Amygdala (tissue), 56 donors: ENCODE results near the gene ARMCX6.
"Not testable (repeated sequence)": the region's sequence is repeated elsewhere in the genome, so short reads cannot be mapped to it uniquely, and the experiment has no call there.

Experiments used
- DNase-seq, 56 donors: peaks; one replicate each; lab custom pipeline; 2025; lab: John Stamatoyannopoulos, UW

ARMCX6 gene

GRCh38 chrX:101617211-101618191 lies at the start of gene ARMCX6:
ARMCX6 (minus strand) TSS chrX:101618000; CDS start chrX:101616620, 1,380 bp downstream.
- DNase-seq, result peak in 54 of 56 donors; percentile 3 to 83 (median 46)

- peak in 52 of 56 donors; percentile 1 to 76 (median 44) for DNase-seq
Observed at GRCh38 chrX:101659601-101660063, 41.8 kb upstream of the ARMCX6 start, which contains the start of gene ARMCX2. ARMCX2 (minus strand) TSS chrX:101659850; CDS start chrX:101657588, 2,262 bp downstream.

- peak in 52 of 56 donors; percentile 2 to 73 (median 41) for DNase-seq
Observed at GRCh38 chrX:101658661-101659491, 41.1 kb upstream of the ARMCX6 start.

- DNase-seq, result no peak
Observed at GRCh38 chrX:101657495-101657894, 39.7 kb upstream of the ARMCX6 start.

GRCh38 chrX:101656817-101657216 lies 39.0 kb upstream of the ARMCX6 start:
- DNase-seq, result no peak

- DNase-seq, result no peak
Observed at GRCh38 chrX:101655534-101655933, 37.7 kb upstream of the ARMCX6 start.

GRCh38 chrX:101647716-101648115 lies 29.9 kb upstream of the ARMCX6 start:
- DNase-seq, result not testable (repeated sequence)

- DNase-seq, result no peak
Observed at GRCh38 chrX:101642093-101642492, 24.3 kb upstream of the ARMCX6 start.

GRCh38 chrX:101639583-101639982 lies 21.8 kb upstream of the ARMCX6 start:
- no peak for DNase-seq

- DNase-seq, result no peak
Observed at GRCh38 chrX:101619364-101619763, 1.6 kb upstream of the ARMCX6 start.

GRCh38 chrX:101605728-101606127 lies 12.1 kb downstream of the ARMCX6 start:
- DNase-seq, result no peak

- no peak for DNase-seq
Observed at GRCh38 chrX:101605146-101605545, 12.7 kb downstream of the ARMCX6 start.

- DNase-seq, result no peak
Observed at GRCh38 chrX:101602077-101602476, 15.7 kb downstream of the ARMCX6 start.

GRCh38 chrX:101599592-101599991 lies 18.2 kb downstream of the ARMCX6 start:
- not testable (repeated sequence) for DNase-seq

GRCh38 chrX:101595739-101596419 lies 21.9 kb downstream of the ARMCX6 start:
- DNase-seq, result peak in 9 of 56 donors; percentile 0 to 27 (median 3)
